ENCODE data around the gene PIGH.
A peak's percentile ranks its signal among the peaks of the same experiment; 100 is the strongest.

PIGH gene

GRCh38 chr14:67573228-67574010 is 26.6 kb downstream of the PIGH start:
- FAIRE-seq, result no peak

GRCh38 chr14:67572608-67573007 is 27.5 kb downstream of the PIGH start:
- FAIRE-seq, result no peak

- no peak for FAIRE-seq
These were observed 28.1 kb downstream of the PIGH start for GRCh38 chr14:67571991-67572323.

GRCh38 chr14:67571275-67571990 is 28.6 kb downstream of the PIGH start:
- FAIRE-seq, result peak; percentile 47

- no peak for FAIRE-seq
These were observed 29.6 kb downstream of the PIGH start for GRCh38 chr14:67570453-67570852.

- no peak for FAIRE-seq
These were observed 30.3 kb downstream of the PIGH start for GRCh38 chr14:67569651-67570290.

- FAIRE-seq, result no peak
These were observed 30.9 kb downstream of the PIGH start for GRCh38 chr14:67569011-67569650.

GRCh38 chr14:67567654-67568053 is 32.4 kb downstream of the PIGH start:
- no peak for FAIRE-seq

- no peak for FAIRE-seq
These were observed 33.2 kb downstream of the PIGH start for GRCh38 chr14:67566908-67567307.

GRCh38 chr14:67564236-67564635 is 35.8 kb downstream of the PIGH start:
- no peak for FAIRE-seq

GRCh38 chr14:67562776-67563150 is 37.3 kb downstream of the PIGH start:
- FAIRE-seq, result no peak

- no peak for FAIRE-seq
These were observed 37.9 kb downstream of the PIGH start for GRCh38 chr14:67562025-67562775.

- FAIRE-seq, result no peak
These were observed 40.4 kb downstream of the PIGH start for GRCh38 chr14:67559639-67560038.

- no peak for FAIRE-seq
These were observed 42.4 kb downstream of the PIGH start for GRCh38 chr14:67557656-67558055.

GRCh38 chr14:67557118-67557517 is 43.0 kb downstream of the PIGH start:
- FAIRE-seq, result no peak

GRCh38 chr14:67556671-67557070 is 43.4 kb downstream of the PIGH start:
- no peak for FAIRE-seq

- FAIRE-seq, result no peak
These were observed 44.5 kb downstream of the PIGH start for GRCh38 chr14:67555518-67556090.

GRCh38 chr14:67554341-67554740 is 45.7 kb downstream of the PIGH start:
- FAIRE-seq, result no peak

GRCh38 chr14:67553547-67553946 is 46.5 kb downstream of the PIGH start:
- FAIRE-seq, result no peak

- FAIRE-seq, result no peak
These were observed 48.1 kb downstream of the PIGH start for GRCh38 chr14:67551940-67552339.

GRCh38 chr14:67551123-67551522 is 48.9 kb downstream of the PIGH start:
- no peak for FAIRE-seq

GRCh38 chr14:67549734-67550133 is 50.3 kb downstream of the PIGH start:
- FAIRE-seq, result no peak

All from islet of Langerhans (tissue), 1 donor.